Keratinocyte (primary cell): Measurements from ENCODE around the gene RHOBTB3. TPM values are rescaled to one million over a fixed set of nuclear protein-coding genes. Genes with fewer than 3 reads are reported as not detected.

Experiments used
- DNase-seq: peaks from one replicate; pipeline ENCODE4 v3.0.0-alpha.2; 2011; ENCODE audit warnings: low read depth, missing footprints, low spot score
- FAIRE-seq: peaks from 2 replicates; lab custom pipeline; 2011; peaks lifted over from hg19 to GRCh38; lab: Jason Lieb, UNC
- H2AFZ ChIP-seq: 2 replicates; pipeline ENCODE4 v1.6.0; 2012; ENCODE audit warnings: low read length, control low read depth, inconsistent platforms; ENCODE audit not compliant: control insufficient read depth
- H3K27ac ChIP-seq: 2 replicates; pipeline ENCODE4 v1.5.1; 2011; ENCODE audit warnings: low read length; ENCODE audit not compliant: control insufficient read depth, insufficient read depth
- H3K27me3 ChIP-seq: 3 replicates; pipeline ENCODE4 v1.6.0; 2011; ENCODE audit warnings: low read length; ENCODE audit not compliant: control insufficient read depth, insufficient read depth; ENCODE audit errors: extremely low read depth
- H3K36me3 ChIP-seq, 2 experiments: 2 replicates in 1 of 2; 3 replicates in 1 of 2; pipeline ENCODE4 v1.5.1; 2011; ENCODE audit warnings: low read length in 2 of 2, mild to moderate bottlenecking in 1 of 2; ENCODE audit not compliant: control insufficient read depth in 2 of 2, insufficient read depth in 2 of 2; ENCODE audit errors: extremely low read depth in 1 of 2
- H3K4me1 ChIP-seq: 3 replicates; pipeline ENCODE4 v1.5.1; 2011; ENCODE audit warnings: low read length; ENCODE audit not compliant: control insufficient read depth, insufficient read depth; ENCODE audit errors: extremely low read depth
- H3K4me2 ChIP-seq: 3 replicates; pipeline ENCODE4 v1.6.0; 2011; ENCODE audit warnings: low read depth, low read length; ENCODE audit not compliant: control insufficient read depth, insufficient read depth; ENCODE audit errors: extremely low read depth
- H3K4me3 ChIP-seq, 3 experiments: fragments of 200-600 bp in 1 of 3; sonication (generic) in 1 of 3; 2 replicates in 2 of 3; 3 replicates in 1 of 3; pipeline ENCODE4 v1.5.1; 2011 to 2016; ENCODE audit warnings: low read length in 3 of 3, mild to moderate bottlenecking in 3 of 3, control low read depth in 2 of 3, inconsistent platforms in 1 of 3, low read depth in 1 of 3, mixed read lengths in 1 of 3, mixed run types in 1 of 3, moderate library complexity in 1 of 3; ENCODE audit not compliant: control insufficient read depth in 2 of 3, insufficient read depth in 2 of 3; ENCODE audit errors: extremely low read depth in 1 of 3
- H3K79me2 ChIP-seq: 2 replicates; pipeline ENCODE4 v1.6.0; 2012; ENCODE audit warnings: low read length; ENCODE audit not compliant: control insufficient read depth, insufficient read depth
- H3K9ac ChIP-seq: 3 replicates; pipeline ENCODE4 v1.6.0; 2011; ENCODE audit warnings: low read length; ENCODE audit not compliant: control insufficient read depth, insufficient read depth; ENCODE audit errors: extremely low read depth
- H3K9me1 ChIP-seq: 3 replicates; pipeline ENCODE4 v1.6.0; 2011; ENCODE audit warnings: low read length; ENCODE audit not compliant: control insufficient read depth, insufficient read depth; ENCODE audit errors: extremely low read depth
- H3K9me3 ChIP-seq: 2 replicates; pipeline ENCODE4 v1.5.1; 2012; ENCODE audit warnings: low read depth, low read length; ENCODE audit not compliant: control insufficient read depth
- H4K20me1 ChIP-seq: 3 replicates; pipeline ENCODE4 v1.6.0; 2011; ENCODE audit warnings: low read length; ENCODE audit not compliant: control insufficient read depth, insufficient read depth; ENCODE audit errors: extremely low read depth
- CTCF ChIP-seq, 3 experiments: IDR thresholded peaks in 1 of 3; conservative IDR thresholded peaks in 1 of 3; optimal IDR thresholded peaks in 1 of 3; 2 replicates in 2 of 3; 3 replicates in 1 of 3; pipeline versions ENCODE3 to v1.5.1; 2011; ENCODE audit warnings: low read length in 3 of 3, mild to moderate bottlenecking in 3 of 3, moderate library complexity in 2 of 3, control low read depth in 1 of 3, inconsistent platforms in 1 of 3; ENCODE audit not compliant: insufficient read depth in 2 of 3; ENCODE audit errors: extremely low read depth in 1 of 3
- EZH2 ChIP-seq: IDR thresholded peaks from one replicate; pipeline ENCODE4 v1.6.1; 2012; ENCODE audit warnings: inconsistent platforms, mild to moderate bottlenecking, low read length, moderate library complexity
- dilution Hi-C: fragments of 300-500 bp; cut with MboI; formaldehyde crosslinking; loops from one replicate; pipeline ENCODE4 v1.7.0; 2020; ENCODE audit warnings: low sequenced_read_pairs; ENCODE audit not compliant: extremely low pct_ligation_motif_present
- polyA plus RNA-seq, 5 experiments: library from polyadenylated mRNA; depleted of rRNA in 3 of 5; stranded (reverse) in 3 of 5; stranded (forward) in 1 of 5; unstranded in 1 of 5; fragments of >200 nt; gene quantifications; 1 replicate in 1 of 5; 2 replicates in 3 of 5; 3 replicates in 1 of 5; pipeline versions ENCODE4 v1.2.1 to v1.2.3, GENCODE V29; 2011 to 2012; ENCODE audit warnings: missing spikeins in 2 of 5, low read depth in 1 of 5, low replicate concordance in 1 of 5

RHOBTB3 gene
- polyA plus RNA-seq, 1 donor (not counting 4 experiments of a cell fraction or from before 2014, with no cell fraction given): 4.7 TPM

GRCh38 chr5:95777441-95777840 is 46.3 kb downstream of the RHOBTB3 start:
- no peaks in the 10 kb centered on the region for H4K20me1 ChIP-seq
- no peak overlapping the region for H2AFZ ChIP-seq
- H3K9me3 ChIP-seq: no peaks in the 10 kb centered on the region
- no peak overlapping the region for H3K9ac ChIP-seq
- TF ChIP-seq CTCF (optimal IDR thresholded peaks at IDR 0.05 in 1 of 3, IDR thresholded peaks at IDR 0.05 in 1 of 3, conservative IDR thresholded peaks at IDR 0.05 in 1 of 3; ENCODE audit: extremely low read depth in 1 of 3, insufficient read depth in 2 of 3, low read length in 3 of 3): no peak
- TF ChIP-seq EZH2: no peak
- H3K27ac ChIP-seq: no peak overlapping the region
- no peak for FAIRE-seq
- H3K27me3 ChIP-seq: no peaks in the 10 kb centered on the region
- no peak for DNase-seq
- H3K36me3 ChIP-seq: no peaks in the 10 kb centered on the region
- H3K9me1 ChIP-seq: no peaks in the 10 kb centered on the region
- H3K4me1 ChIP-seq: peaks cover 12% of the 10 kb centered on the region
- dilution Hi-C loops: no loop called here
- no peak overlapping the region for H3K4me3 ChIP-seq
- no peak overlapping the region for H3K4me2 ChIP-seq
- H3K79me2 ChIP-seq: no peaks in the 10 kb centered on the region

- Histone ChIP-seq H3K4me3 (no peak overlapping the region), H3K9ac (no peak overlapping the region), H3K36me3 (no peaks in the 10 kb centered on the region), H3K27me3 (no peaks in the 10 kb centered on the region), H4K20me1 (no peaks in the 10 kb centered on the region), H3K9me1 (no peaks in the 10 kb centered on the region), H2AFZ (no peak overlapping the region), H3K4me2 (no peak overlapping the region), H3K79me2 (no peaks in the 10 kb centered on the region), H3K27ac (no peak overlapping the region), H3K4me1 (peaks cover 4% of the 10 kb centered on the region), H3K9me3 (no peaks in the 10 kb centered on the region)
- DNase-seq: no peak
- no peak for FAIRE-seq
- dilution Hi-C loops: no loop called here
- TF ChIP-seq CTCF (optimal IDR thresholded peaks at IDR 0.05 in 1 of 3, IDR thresholded peaks at IDR 0.05 in 1 of 3, conservative IDR thresholded peaks at IDR 0.05 in 1 of 3; ENCODE audit: extremely low read depth in 1 of 3, insufficient read depth in 2 of 3, low read length in 3 of 3) (no peak), EZH2 (no peak)
Measured at GRCh38 chr5:95778713-95779436, 47.7 kb downstream of the RHOBTB3 start.
